ENCODE data around the gene CHRNA10.

Gene CHRNA10

GRCh38 chr11:3627291-3627690 lies 43.9 kb downstream of the CHRNA10 start:
- DNase-seq, result no peak

- no peak for DNase-seq
These were observed 44.8 kb downstream of the CHRNA10 start for GRCh38 chr11:3626250-3626960.

- no peak for DNase-seq
These were observed 47.3 kb downstream of the CHRNA10 start for GRCh38 chr11:3623767-3624458.

GRCh38 chr11:3623121-3623520 lies 48.1 kb downstream of the CHRNA10 start:
- no peak for DNase-seq

- DNase-seq, result no peak
These were observed 48.7 kb downstream of the CHRNA10 start for GRCh38 chr11:3622521-3622920.

GRCh38 chr11:3617990-3618389 lies 53.2 kb downstream of the CHRNA10 start:
- no peak for DNase-seq

GRCh38 chr11:3616721-3617460 lies 54.3 kb downstream of the CHRNA10 start:
- DNase-seq, result no peak

- no peak for DNase-seq
These were observed 55.2 kb downstream of the CHRNA10 start for GRCh38 chr11:3615998-3616397.
